Adipocyte (in vitro differentiated cells): ENCODE data around the gene PRSS21.

Source experiments
- DNase-seq: peaks from one replicate; pipeline ENCODE4 v3.0.0-alpha.2; 2015; ENCODE audit warnings: low read depth
- H3K27me3 ChIP-seq: replicated peaks from 2 replicates; pipeline ENCODE4 v1.7.0; 2013; ENCODE audit warnings: mild to moderate bottlenecking, low read length, moderate library complexity; ENCODE audit not compliant: control insufficient read depth, insufficient read depth
- H3K36me3 ChIP-seq: 2 replicates; pipeline ENCODE4 v1.7.0; 2013; ENCODE audit warnings: low read length, mild to moderate bottlenecking, moderate library complexity; ENCODE audit not compliant: control insufficient read depth, insufficient read depth, severe bottlenecking
- H3K4me1 ChIP-seq: 2 replicates; pipeline ENCODE4 v1.7.0; 2013; ENCODE audit warnings: mild to moderate bottlenecking, low read length, moderate library complexity; ENCODE audit not compliant: control insufficient read depth, insufficient read depth
- H3K4me3 ChIP-seq: 2 replicates; pipeline ENCODE4 v1.7.0; 2013; ENCODE audit warnings: mild to moderate bottlenecking, low read length, moderate library complexity
- H3K9ac ChIP-seq: 2 replicates; pipeline ENCODE4 v1.7.0; 2013; ENCODE audit warnings: mild to moderate bottlenecking, low read length, moderate library complexity
- H3K9me3 ChIP-seq: 2 replicates; pipeline ENCODE4 v1.7.0; 2013; ENCODE audit warnings: mild to moderate bottlenecking, low read length, moderate library complexity; ENCODE audit not compliant: control insufficient read depth

The PRSS21 gene

GRCh38 chr16:2821487-2822157 is 4.6 kb downstream of the PRSS21 start:
- DNase-seq: no peak
- Histone ChIP-seq H3K9me3 (no peaks in the 10 kb centered on the region), H3K36me3 (no peaks in the 10 kb centered on the region), H3K4me1 (no peaks in the 10 kb centered on the region), H3K9ac (no peak overlapping the region), H3K4me3 (no peak overlapping the region), H3K27me3 (peaks cover 54% of the 10 kb centered on the region)

GRCh38 chr16:2822158-2822495 is 5.1 kb downstream of the PRSS21 start:
- DNase-seq: no peak
- H3K36me3 ChIP-seq: no peaks in the 10 kb centered on the region
- H3K9me3 ChIP-seq: no peaks in the 10 kb centered on the region
- H3K9ac ChIP-seq: no peak overlapping the region
- peaks cover 59% of the 10 kb centered on the region for H3K27me3 ChIP-seq
- H3K4me3 ChIP-seq: no peak overlapping the region
- H3K4me1 ChIP-seq: no peaks in the 10 kb centered on the region

DNA sequence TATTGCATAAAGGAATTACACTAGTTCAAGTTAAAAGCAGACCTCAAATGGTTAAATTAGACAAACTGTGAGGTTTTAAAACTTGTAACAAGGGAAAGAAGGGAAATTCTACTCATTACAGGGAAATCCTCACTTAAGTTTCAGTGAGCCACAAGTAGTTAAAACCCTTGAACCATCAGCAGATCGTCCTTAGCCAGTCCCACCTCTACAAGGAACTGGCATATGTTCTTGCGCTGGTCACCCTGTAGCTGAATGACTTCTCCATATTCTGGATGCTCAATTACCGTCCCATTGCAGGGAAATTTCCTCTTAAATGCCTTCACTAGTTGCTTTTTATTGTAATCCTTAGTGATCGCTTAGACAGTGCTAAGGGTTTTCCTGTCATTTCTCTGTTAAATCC is 5.5 kb downstream of the PRSS21 start:
- H3K9me3 ChIP-seq: no peaks in the 10 kb centered on the region
- H3K4me3 ChIP-seq: no peak overlapping the region
- H3K27me3 ChIP-seq: peaks cover 62% of the 10 kb centered on the region
- no peak for DNase-seq
- H3K9ac ChIP-seq: no peak overlapping the region
- no peaks in the 10 kb centered on the region for H3K4me1 ChIP-seq
- no peaks in the 10 kb centered on the region for H3K36me3 ChIP-seq

GRCh38 chr16:2824626-2825025 is 7.6 kb downstream of the PRSS21 start:
- Histone ChIP-seq H3K36me3 (no peaks in the 10 kb centered on the region), H3K4me3 (no peak overlapping the region), H3K9me3 (no peaks in the 10 kb centered on the region), H3K4me1 (no peaks in the 10 kb centered on the region), H3K27me3 (peaks cover 59% of the 10 kb centered on the region), H3K9ac (no peak overlapping the region)
- DNase-seq: no peak

GRCh38 chr16:2825049-2825742 is 8.2 kb downstream of the PRSS21 start:
- no peak overlapping the region for H3K9ac ChIP-seq
- no peak for DNase-seq
- no peaks in the 10 kb centered on the region for H3K36me3 ChIP-seq
- no peaks in the 10 kb centered on the region for H3K4me1 ChIP-seq
- no peaks in the 10 kb centered on the region for H3K9me3 ChIP-seq
- no peak overlapping the region for H3K4me3 ChIP-seq
- peaks cover 54% of the 10 kb centered on the region for H3K27me3 ChIP-seq

DNA sequence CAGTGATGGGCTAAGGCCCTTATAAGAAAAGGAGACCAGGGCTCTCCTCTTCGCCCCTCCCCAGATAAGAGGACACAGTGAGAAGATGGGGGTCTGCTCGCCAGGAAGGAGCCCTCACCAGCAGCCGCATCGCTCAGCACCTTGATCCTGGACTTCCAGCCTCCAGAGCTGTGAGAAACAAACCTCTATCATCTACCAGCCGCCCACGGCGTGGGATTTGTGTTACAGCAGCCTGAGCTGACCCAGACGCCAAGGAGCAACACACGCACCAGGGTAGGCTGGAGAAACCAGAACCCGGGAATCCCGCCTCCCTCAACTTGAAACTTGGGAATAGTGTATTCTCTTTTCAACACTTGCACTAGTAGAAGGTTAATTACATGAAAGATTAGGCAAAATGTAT is 8.9 kb downstream of the PRSS21 start:
- peaks cover 50% of the 10 kb centered on the region for H3K27me3 ChIP-seq
- H3K36me3 ChIP-seq: no peaks in the 10 kb centered on the region
- no peak overlapping the region for H3K4me3 ChIP-seq
- DNase-seq: no peak
- H3K4me1 ChIP-seq: no peaks in the 10 kb centered on the region
- H3K9ac ChIP-seq: no peak overlapping the region
- no peaks in the 10 kb centered on the region for H3K9me3 ChIP-seq

DNA sequence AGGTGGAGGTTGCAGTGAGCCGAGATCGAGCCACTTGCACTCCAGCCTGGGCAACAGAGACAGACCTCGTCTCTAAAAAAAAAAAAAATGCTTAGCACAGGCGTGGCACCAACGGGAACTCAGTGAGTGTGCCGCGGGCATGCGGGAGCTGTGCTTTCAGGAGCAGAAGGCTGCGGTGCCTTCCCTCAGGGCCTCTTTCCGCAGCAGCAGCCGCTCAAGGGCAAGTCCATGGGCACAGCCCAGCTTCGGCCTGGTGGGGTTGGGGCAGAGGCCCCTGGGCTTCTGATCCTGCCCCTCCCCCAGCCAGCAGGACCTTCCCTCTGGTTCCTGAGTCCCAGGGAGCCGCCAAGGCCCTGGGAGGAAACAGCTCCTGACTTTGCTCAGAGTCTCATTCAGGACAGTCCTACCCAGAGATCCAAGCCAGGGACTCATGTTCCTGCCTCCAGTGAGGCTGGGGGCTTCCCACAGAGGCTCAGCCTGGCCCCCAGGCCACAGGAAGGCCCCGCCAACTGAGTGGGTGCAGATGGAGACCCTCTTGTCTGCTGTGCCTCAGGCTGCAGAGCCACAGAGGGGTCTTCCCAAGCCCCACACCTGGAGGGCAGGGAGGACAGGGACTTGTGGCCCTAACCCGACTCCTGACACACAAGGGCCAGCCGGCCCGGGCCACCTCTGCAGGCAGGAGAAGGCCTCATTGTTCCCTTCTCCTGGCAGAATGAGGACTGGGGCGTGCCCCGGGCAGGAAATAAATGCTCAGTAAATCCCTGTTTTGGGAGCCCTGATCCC is 9.7 kb downstream of the PRSS21 start:
- DNase-seq: no peak
- Histone ChIP-seq H3K36me3 (no peaks in the 10 kb centered on the region), H3K9ac (no peak overlapping the region)

GRCh38 chr16:2827374-2827791 is 10.3 kb downstream of the PRSS21 start:
- Histone ChIP-seq H3K4me1 (no peaks in the 10 kb centered on the region), H3K9me3 (no peaks in the 10 kb centered on the region)
- DNase-seq: no peak

More for the DNA sequence above, 9.7 kb downstream of the PRSS21 start:
- peaks cover 57% of the 10 kb centered on the region for H3K27me3 ChIP-seq
- H3K4me1 ChIP-seq: no peaks in the 10 kb centered on the region
- H3K9me3 ChIP-seq: no peaks in the 10 kb centered on the region
- H3K4me3 ChIP-seq: no peak overlapping the region

GRCh38 chr16:2827831-2828520 is 10.9 kb downstream of the PRSS21 start:
- peaks cover 62% of the 10 kb centered on the region for H3K27me3 ChIP-seq
- no peak for DNase-seq
- no peaks in the 10 kb centered on the region for H3K9me3 ChIP-seq
- no peaks in the 10 kb centered on the region for H3K36me3 ChIP-seq
- no peak overlapping the region for H3K4me3 ChIP-seq
- no peak overlapping the region for H3K9ac ChIP-seq
- no peaks in the 10 kb centered on the region for H3K4me1 ChIP-seq

More at GRCh38 chr16:2827374-2827791, 10.3 kb downstream of the PRSS21 start:
- Histone ChIP-seq H3K27me3 (peaks cover 62% of the 10 kb centered on the region), H3K36me3 (no peaks in the 10 kb centered on the region), H3K9ac (no peak overlapping the region), H3K4me3 (no peak overlapping the region)

DNA sequence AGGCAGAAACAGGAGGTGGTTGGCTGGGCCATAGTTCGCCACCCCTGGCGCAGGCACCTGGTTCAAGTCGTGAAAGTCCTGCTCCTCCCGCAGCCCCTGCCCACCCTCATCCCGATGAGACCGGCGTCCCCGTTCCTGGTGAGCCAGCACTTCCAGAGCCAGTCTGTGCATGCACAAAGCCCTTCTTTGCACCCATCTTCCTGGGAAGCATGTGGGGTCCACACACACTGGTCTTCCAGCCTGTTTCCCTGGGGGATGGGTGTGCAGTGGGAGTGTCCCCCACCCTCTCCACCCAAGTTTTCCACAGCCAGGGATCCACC is 11.4 kb downstream of the PRSS21 start:
- Histone ChIP-seq H3K9ac (no peak overlapping the region), H3K36me3 (no peaks in the 10 kb centered on the region), H3K4me3 (no peak overlapping the region), H3K27me3 (peaks cover 63% of the 10 kb centered on the region), H3K4me1 (no peaks in the 10 kb centered on the region), H3K9me3 (no peaks in the 10 kb centered on the region)
- no peak for DNase-seq

DNA sequence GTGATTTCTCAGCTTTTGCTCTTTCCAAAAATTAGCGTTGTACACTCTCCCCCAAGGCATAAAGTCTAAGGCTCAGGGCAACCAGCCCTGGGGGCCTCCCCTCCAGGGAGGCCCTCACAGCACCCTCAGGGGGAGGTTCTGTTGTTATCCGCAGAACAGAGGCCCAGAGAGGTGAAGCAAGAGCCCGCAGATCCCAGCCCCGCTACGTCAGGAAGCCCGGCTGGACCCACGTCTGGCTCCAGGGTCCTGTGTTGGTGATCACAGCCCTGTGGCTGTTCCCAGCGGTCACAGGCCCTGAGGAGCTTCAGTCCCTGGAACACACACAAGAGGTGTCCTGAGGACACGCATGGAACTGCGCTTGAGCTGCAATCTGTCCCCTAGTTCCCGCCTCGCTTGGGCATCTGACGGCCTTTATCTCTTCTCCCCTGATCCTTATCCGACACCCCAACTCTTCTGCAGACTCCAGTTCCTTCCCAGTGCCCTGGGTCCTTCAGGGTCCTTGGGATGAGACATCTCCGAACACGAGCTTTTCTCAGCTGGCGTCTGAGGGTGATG is 11.9 kb downstream of the PRSS21 start:
- Histone ChIP-seq H3K4me3 (no peak overlapping the region), H3K9ac (no peak overlapping the region), H3K27me3 (peaks cover 63% of the 10 kb centered on the region), H3K4me1 (no peaks in the 10 kb centered on the region), H3K9me3 (no peaks in the 10 kb centered on the region), H3K36me3 (no peaks in the 10 kb centered on the region)
- DNase-seq: no peak
